ENCODE data around the gene FBXW10B. TPM values are rescaled to one million over a fixed set of nuclear protein-coding genes. Genes with fewer than 3 reads are reported as not detected.
"Not testable (repeated sequence)": the region's sequence is repeated elsewhere in the genome, so short reads cannot be mapped to it uniquely, and the experiment has no call there.

FBXW10B gene
- total RNA-seq, 2 donors from 2014 or later: 0.55 TPM; not detected in 1

DNA sequence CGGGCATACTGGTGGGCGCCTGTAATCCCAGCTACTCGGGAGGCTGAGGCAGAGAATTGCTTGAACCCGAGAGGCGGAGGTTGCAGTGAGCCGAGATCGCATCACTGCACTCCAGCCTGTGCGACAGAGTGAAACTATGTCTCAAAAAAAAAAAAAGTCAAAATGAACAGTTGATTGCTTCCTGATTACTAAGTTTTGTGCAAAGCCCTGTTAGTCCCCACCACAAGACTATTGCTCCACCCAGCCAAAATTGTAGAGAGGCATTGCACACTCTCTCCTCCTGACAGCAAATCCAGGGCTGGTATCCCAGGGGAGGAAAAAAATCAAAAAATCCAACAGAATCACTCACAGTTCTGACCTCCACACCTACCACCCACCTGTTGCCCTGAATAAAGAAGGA lies 26.5 kb downstream of the FBXW10B start:
- 87% methylated on average over 6 of the region's 8 CpGs; no CpG with 5 or more reads in 1 of the 2 experiments for WGBS, 2 experiments (ENCODE audit: insufficient coverage in 1 of 2, insufficient read length in 1 of 2)
- H3K4me3 Mint-ChIP-seq; H3K27ac ChIP-seq (ENCODE audit: low read depth, low read length); H3K4me3 ChIP-seq (ENCODE audit: low read length); H3K27me3 Mint-ChIP-seq (ENCODE audit: insufficient read depth); H3K4me1 ChIP-seq (ENCODE audit: control insufficient read depth, insufficient read depth, low read length); H3K9ac ChIP-seq (ENCODE audit: extremely low read depth, low read length, poor library complexity, severe bottlenecking); H3K9me3 Mint-ChIP-seq; H3K36me3 ChIP-seq (ENCODE audit: control insufficient read depth, insufficient read depth, low read length); DNase-seq; H3K9me3 ChIP-seq (ENCODE audit: control insufficient read depth, low read length); H3K27ac Mint-ChIP-seq; H3K36me3 Mint-ChIP-seq (ENCODE audit: low read depth); H3K27me3 ChIP-seq (ENCODE audit: control insufficient read depth, insufficient read depth, low read length, poor library complexity, severe bottlenecking); H3K4me1 Mint-ChIP-seq: not testable (repeated sequence)

DNA sequence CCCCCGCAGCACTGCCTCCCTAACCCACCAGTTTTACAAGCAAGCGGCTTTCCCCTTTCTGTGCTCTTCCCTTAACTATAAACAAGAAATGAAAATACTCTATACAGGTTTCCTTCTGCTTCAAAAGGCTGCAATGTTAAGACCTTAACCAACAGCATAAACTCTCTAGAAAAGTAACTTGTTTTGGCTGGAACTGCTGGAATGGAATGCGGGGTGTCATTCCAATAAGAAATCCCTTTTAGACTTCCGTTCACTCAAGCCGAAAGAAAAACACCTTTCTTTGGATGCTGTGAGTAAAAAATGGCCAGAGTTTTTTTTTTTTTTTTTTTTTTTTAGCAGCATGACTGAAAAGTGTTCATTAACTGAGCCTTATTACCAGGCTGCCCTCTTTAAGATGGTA lies 27.5 kb downstream of the FBXW10B start:
- not testable (repeated sequence) for H3K9ac ChIP-seq (ENCODE audit: extremely low read depth, low read length, poor library complexity, severe bottlenecking); H3K4me1 Mint-ChIP-seq; H3K27me3 ChIP-seq (ENCODE audit: control insufficient read depth, insufficient read depth, low read length, poor library complexity, severe bottlenecking); H3K27ac ChIP-seq (ENCODE audit: low read depth, low read length); H3K4me1 ChIP-seq (ENCODE audit: control insufficient read depth, insufficient read depth, low read length); H3K4me3 Mint-ChIP-seq; H3K9me3 ChIP-seq (ENCODE audit: control insufficient read depth, low read length); H3K36me3 ChIP-seq (ENCODE audit: control insufficient read depth, insufficient read depth, low read length); H3K36me3 Mint-ChIP-seq (ENCODE audit: low read depth); H3K27ac Mint-ChIP-seq; H3K27me3 Mint-ChIP-seq (ENCODE audit: insufficient read depth); H3K9me3 Mint-ChIP-seq; H3K4me3 ChIP-seq (ENCODE audit: low read length); DNase-seq
- WGBS, 2 experiments (ENCODE audit: insufficient coverage in 1 of 2, insufficient read length in 1 of 2): 87% methylated on average over 5 of the region's 5 CpGs; no CpG with 5 or more reads in 1 of the 2 experiments

DNA sequence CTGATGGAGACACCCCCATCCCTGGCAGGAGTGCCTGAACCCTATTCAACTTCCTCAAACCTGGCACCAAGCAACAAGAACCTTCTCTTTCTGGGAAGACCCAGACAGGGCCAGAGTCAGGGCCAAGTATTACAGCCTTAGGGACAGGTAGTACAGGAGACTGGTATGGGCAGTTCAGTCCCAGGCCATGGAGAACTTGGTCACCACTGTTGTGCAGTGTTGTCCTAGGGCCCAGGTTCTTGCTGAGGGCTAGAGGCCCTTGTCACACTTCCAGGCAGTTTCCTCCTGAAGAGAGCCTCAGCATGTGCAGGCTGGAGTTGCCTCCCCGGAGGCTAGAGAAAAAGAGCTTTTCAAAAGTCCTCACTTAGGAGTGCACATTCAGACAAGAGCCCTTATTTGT lies 28.7 kb downstream of the FBXW10B start:
- H3K4me1 Mint-ChIP-seq; H3K4me3 Mint-ChIP-seq; H3K9me3 ChIP-seq (ENCODE audit: control insufficient read depth, low read length); H3K27ac Mint-ChIP-seq; H3K4me3 ChIP-seq (ENCODE audit: low read length); H3K27me3 ChIP-seq (ENCODE audit: control insufficient read depth, insufficient read depth, low read length, poor library complexity, severe bottlenecking); H3K36me3 Mint-ChIP-seq (ENCODE audit: low read depth); H3K9ac ChIP-seq (ENCODE audit: extremely low read depth, low read length, poor library complexity, severe bottlenecking); H3K36me3 ChIP-seq (ENCODE audit: control insufficient read depth, insufficient read depth, low read length); H3K9me3 Mint-ChIP-seq; H3K27ac ChIP-seq (ENCODE audit: low read depth, low read length); H3K4me1 ChIP-seq (ENCODE audit: control insufficient read depth, insufficient read depth, low read length); DNase-seq; H3K27me3 Mint-ChIP-seq (ENCODE audit: insufficient read depth): not testable (repeated sequence)
- 100% methylated on average over 1 of the region's 1 CpG; no CpG with 5 or more reads in 1 of the 2 experiments for WGBS, 2 experiments (ENCODE audit: insufficient coverage in 1 of 2, insufficient read length in 1 of 2)

DNA sequence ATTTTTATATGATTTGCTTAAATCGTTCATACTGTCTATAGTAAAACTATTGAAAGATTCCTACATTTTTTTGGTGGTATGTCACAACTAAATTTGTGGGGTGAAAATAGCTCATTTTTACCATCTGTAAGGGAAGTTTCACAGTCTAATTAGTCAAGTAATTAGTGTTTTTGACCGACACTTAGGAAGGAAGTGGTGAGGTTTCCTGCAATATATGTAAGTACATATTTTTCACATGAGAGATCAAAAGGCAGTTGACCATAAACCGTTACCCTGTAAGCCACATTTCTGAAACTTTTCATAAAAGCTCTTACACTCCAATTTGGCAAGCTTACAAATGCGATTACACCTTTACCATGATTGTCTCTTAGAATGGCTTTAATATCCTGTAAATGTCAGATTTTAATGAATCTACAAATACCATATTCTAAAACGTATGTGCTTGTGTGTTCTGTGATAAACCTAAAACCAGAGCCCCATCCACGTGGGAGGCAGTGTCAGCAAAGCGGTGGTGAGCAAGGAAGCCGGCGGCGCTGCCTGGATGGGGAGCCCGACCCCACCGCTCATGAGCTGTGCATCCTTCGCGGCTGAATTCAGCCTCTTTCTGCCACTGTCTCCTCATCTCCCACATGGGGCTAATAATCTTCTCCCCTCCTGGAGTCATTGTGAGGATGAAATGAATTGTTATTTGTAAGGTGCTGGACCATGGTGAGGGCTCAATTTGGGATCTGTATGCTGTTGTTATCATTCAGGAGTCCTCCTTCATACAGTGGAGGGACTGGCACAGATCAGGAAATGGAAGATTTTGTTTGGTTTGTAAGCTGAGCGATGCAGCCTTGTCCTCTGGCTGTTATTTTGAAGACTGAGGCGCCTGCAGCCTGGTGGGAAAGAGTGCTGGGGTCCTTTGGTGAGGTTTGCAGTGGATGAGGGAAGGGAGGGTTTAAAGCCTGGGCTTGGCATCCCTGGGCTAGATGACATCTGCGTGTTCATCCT lies 29.7 kb downstream of the FBXW10B start:
- H3K27me3 Mint-ChIP-seq (ENCODE audit: insufficient read depth); DNase-seq; H3K9me3 Mint-ChIP-seq; H3K36me3 ChIP-seq (ENCODE audit: control insufficient read depth, insufficient read depth, low read length); H3K27me3 ChIP-seq (ENCODE audit: control insufficient read depth, insufficient read depth, low read length, poor library complexity, severe bottlenecking); H3K27ac ChIP-seq (ENCODE audit: low read depth, low read length); H3K9me3 ChIP-seq (ENCODE audit: control insufficient read depth, low read length); H3K4me1 Mint-ChIP-seq; H3K36me3 Mint-ChIP-seq (ENCODE audit: low read depth); H3K4me3 ChIP-seq (ENCODE audit: low read length); H3K9ac ChIP-seq (ENCODE audit: extremely low read depth, low read length, poor library complexity, severe bottlenecking); H3K27ac Mint-ChIP-seq; H3K4me3 Mint-ChIP-seq; H3K4me1 ChIP-seq (ENCODE audit: control insufficient read depth, insufficient read depth, low read length): not testable (repeated sequence)
- whole genome bisulfite sequencing, 2 experiments (ENCODE audit: insufficient coverage in 1 of 2, insufficient read length in 1 of 2): 92% methylated on average over 11 of the region's 17 CpGs; no CpG with 5 or more reads in 1 of the 2 experiments

DNA sequence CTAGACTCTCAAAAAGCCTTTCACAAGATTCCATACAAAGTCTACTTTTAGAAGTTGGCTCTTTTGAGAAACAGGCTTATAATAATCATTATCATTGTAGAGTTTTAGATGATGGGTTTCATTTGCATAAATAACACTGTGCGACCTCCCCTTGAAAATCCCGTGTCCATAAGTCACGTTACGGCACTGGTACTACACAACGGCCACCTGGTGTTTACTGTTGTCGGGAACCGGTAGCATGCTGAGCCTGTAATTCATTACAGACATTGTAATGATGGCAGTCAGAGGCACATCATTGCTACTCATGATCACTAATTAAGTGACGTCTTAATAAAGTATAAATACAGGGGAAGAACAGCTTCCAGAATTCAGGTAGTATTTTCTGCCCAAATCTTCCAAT lies 31.5 kb downstream of the FBXW10B start:
- not testable (repeated sequence) for H3K27ac Mint-ChIP-seq; H3K27me3 Mint-ChIP-seq (ENCODE audit: insufficient read depth); H3K9ac ChIP-seq (ENCODE audit: extremely low read depth, low read length, poor library complexity, severe bottlenecking); H3K36me3 ChIP-seq (ENCODE audit: control insufficient read depth, insufficient read depth, low read length); H3K27me3 ChIP-seq (ENCODE audit: control insufficient read depth, insufficient read depth, low read length, poor library complexity, severe bottlenecking); H3K36me3 Mint-ChIP-seq (ENCODE audit: low read depth); DNase-seq; H3K4me1 Mint-ChIP-seq; H3K4me3 ChIP-seq (ENCODE audit: low read length); H3K9me3 ChIP-seq (ENCODE audit: control insufficient read depth, low read length); H3K4me1 ChIP-seq (ENCODE audit: control insufficient read depth, insufficient read depth, low read length); H3K9me3 Mint-ChIP-seq; H3K27ac ChIP-seq (ENCODE audit: low read depth, low read length); H3K4me3 Mint-ChIP-seq
- 85 to 87% methylated on average over 8 of the region's 8 CpGs for WGBS, 2 experiments (ENCODE audit: insufficient coverage in 1 of 2, insufficient read length in 1 of 2)

DNA sequence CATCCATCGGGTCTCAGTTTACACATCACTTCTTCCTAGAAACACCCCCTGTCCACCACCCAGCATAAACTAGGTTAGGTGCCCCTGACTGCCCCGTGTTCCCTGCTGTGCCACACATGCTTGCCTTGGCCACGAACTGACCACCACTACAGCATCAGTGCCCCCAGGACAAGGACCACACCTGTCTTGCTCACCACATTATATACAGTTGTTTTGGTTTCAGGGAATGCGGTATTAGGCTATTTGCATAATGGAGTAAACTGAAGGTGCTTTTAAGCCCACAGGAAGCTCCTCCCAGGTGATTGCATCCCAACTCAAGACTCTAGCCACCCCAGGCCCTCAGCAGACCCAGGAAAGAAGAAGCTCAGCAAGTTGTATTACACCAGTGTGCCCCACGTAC lies 36.2 kb downstream of the FBXW10B start:
- not testable (repeated sequence) for H3K9me3 Mint-ChIP-seq; DNase-seq; H3K36me3 ChIP-seq (ENCODE audit: control insufficient read depth, insufficient read depth, low read length); H3K9ac ChIP-seq (ENCODE audit: extremely low read depth, low read length, poor library complexity, severe bottlenecking); H3K27me3 ChIP-seq (ENCODE audit: control insufficient read depth, insufficient read depth, low read length, poor library complexity, severe bottlenecking); H3K27ac ChIP-seq (ENCODE audit: low read depth, low read length); H3K9me3 ChIP-seq (ENCODE audit: control insufficient read depth, low read length); H3K27me3 Mint-ChIP-seq (ENCODE audit: insufficient read depth); H3K4me1 Mint-ChIP-seq; H3K27ac Mint-ChIP-seq; H3K36me3 Mint-ChIP-seq (ENCODE audit: low read depth); H3K4me1 ChIP-seq (ENCODE audit: control insufficient read depth, insufficient read depth, low read length); H3K4me3 ChIP-seq (ENCODE audit: low read length); H3K4me3 Mint-ChIP-seq
- WGBS, 2 experiments (ENCODE audit: insufficient coverage in 1 of 2, insufficient read length in 1 of 2): 86% methylated on average over 2 of the region's 5 CpGs; no CpG with 5 or more reads in 1 of the 2 experiments

DNA sequence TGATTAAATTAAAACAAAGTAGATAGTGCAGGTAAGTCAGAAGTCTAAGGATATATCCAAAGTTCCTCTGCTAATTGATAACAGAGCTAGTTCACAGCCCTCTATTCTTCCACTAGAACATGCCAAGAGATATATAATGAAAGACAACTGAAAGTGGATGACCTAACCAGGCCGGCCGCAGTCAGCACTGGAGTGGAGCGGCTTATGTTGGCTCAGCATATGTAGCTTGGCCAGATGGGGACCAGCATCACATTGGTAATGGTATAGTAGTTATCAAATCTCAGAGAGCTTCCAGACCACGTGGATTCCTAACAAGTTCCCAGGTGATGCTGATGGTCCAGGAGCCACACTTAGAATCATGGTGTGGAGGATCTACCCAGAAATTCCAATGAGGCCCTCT lies 38.0 kb downstream of the FBXW10B start:
- not testable (repeated sequence) for H3K27me3 ChIP-seq (ENCODE audit: control insufficient read depth, insufficient read depth, low read length, poor library complexity, severe bottlenecking); H3K27ac Mint-ChIP-seq; H3K4me3 Mint-ChIP-seq; H3K4me1 Mint-ChIP-seq; H3K4me1 ChIP-seq (ENCODE audit: control insufficient read depth, insufficient read depth, low read length); H3K27ac ChIP-seq (ENCODE audit: low read depth, low read length); H3K9ac ChIP-seq (ENCODE audit: extremely low read depth, low read length, poor library complexity, severe bottlenecking); H3K9me3 Mint-ChIP-seq; H3K36me3 ChIP-seq (ENCODE audit: control insufficient read depth, insufficient read depth, low read length); H3K4me3 ChIP-seq (ENCODE audit: low read length); H3K36me3 Mint-ChIP-seq (ENCODE audit: low read depth); H3K27me3 Mint-ChIP-seq (ENCODE audit: insufficient read depth); DNase-seq; H3K9me3 ChIP-seq (ENCODE audit: control insufficient read depth, low read length)
- 100% methylated on average over 3 of the region's 4 CpGs; no CpG with 5 or more reads in 1 of the 2 experiments for WGBS, 2 experiments (ENCODE audit: insufficient coverage in 1 of 2, insufficient read length in 1 of 2)

Data from endodermal cell (in vitro differentiated cells).